NCI-H1930 (cell line): ENCODE results near the gene PECR.

Experiments
- DNase-seq, 2 experiments: peaks; one replicate each; lab custom pipeline; 2025; lab: John Stamatoyannopoulos, UW

The PECR gene

GRCh38 chr2:216081487-216082116 is at the start of gene PECR, which contains the start of gene TMEM169:
TSS of gene PECR (minus strand) at chr2:216081809. CDS start at chr2:216081741, 68 bp downstream.
TSS of gene TMEM169 (plus strand) at chr2:216081919. CDS start at chr2:216095964, 14,045 bp downstream.
- peak; percentile 64 to 69 for DNase-seq

- DNase-seq, result no peak
Observed at GRCh38 chr2:216130346-216130971, 48.9 kb upstream of the PECR start.

DNA sequence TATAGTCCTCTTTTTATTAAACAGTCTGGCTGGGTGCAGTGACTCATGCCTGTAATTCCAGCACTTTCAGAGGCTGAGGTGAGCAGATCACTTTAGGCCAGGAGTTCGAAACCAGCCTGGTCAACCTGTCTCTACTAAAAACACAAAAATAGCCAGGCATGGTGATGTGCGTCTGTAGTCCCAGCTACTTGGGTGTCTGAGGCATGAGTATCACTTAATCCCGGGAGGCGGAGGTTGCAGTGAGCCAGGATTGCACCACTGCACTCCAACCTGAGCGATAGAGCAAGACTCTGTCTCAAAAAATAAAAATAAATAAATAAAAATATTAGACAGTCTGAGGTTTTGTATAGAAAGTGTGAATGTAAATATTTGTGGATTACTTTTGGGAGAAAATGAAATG is 45.3 kb upstream of the PECR start:
- DNase-seq, result no peak

DNA sequence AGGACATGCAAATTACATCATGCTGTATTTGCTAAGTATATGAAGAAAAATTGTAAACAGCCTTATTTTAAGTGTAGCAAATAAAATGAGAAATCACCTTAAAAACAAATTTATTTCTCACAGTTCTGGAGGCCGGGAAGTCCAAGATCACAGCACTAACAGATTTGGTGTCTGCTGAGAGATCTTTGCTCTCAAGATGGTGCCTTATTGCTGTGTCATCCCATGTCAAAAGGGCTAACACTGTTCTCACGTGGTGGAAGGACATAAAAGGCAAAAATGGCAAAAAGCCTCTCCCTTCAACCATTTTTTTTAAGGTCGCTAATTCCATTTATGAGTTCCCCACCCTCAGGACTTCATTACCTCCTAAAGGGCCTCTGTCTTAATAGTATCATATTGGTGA is 39.6 kb upstream of the PECR start:
- DNase-seq, result no peak

DNA sequence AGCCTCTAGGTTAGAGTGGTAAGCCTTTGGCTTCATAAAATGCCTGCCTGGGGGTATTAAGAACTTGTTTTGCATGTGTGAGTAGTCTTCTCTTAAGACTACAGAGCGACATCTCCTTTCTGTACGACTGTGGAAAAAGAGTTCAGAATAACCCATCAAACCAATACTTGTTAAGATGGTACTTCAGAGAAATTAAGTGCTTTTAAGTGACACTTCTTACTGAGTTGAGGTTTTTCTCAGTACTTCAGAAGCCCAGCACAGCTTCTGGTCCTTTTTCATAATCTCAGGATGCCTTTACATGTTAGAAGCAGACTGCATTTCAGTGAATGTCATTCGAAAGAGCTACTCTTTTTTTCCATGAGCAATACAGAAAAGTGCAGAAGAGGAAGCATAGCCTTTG is 38.4 kb upstream of the PECR start:
- no peak for DNase-seq

GRCh38 chr2:216119146-216119545 is 37.5 kb upstream of the PECR start:
- no peak for DNase-seq

DNA sequence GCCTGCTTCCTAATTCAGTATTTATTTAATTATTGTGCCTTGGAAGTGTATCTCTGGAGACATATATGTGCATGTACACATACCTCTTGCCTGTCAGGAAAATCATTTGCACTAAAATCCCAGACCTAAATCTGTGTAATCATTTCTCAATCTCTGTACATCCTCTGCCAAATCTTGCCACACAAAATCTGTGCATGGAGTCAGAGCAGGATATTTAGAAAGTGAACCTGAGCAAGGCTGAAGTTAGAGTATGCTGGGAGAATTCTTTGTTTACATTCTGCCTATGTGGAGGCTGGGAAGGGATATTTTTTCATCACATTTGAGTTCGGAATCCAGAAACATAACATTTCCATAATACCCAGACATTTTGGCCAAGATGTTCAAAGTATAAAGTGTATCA is 36.9 kb upstream of the PECR start:
- DNase-seq, result no peak

DNA sequence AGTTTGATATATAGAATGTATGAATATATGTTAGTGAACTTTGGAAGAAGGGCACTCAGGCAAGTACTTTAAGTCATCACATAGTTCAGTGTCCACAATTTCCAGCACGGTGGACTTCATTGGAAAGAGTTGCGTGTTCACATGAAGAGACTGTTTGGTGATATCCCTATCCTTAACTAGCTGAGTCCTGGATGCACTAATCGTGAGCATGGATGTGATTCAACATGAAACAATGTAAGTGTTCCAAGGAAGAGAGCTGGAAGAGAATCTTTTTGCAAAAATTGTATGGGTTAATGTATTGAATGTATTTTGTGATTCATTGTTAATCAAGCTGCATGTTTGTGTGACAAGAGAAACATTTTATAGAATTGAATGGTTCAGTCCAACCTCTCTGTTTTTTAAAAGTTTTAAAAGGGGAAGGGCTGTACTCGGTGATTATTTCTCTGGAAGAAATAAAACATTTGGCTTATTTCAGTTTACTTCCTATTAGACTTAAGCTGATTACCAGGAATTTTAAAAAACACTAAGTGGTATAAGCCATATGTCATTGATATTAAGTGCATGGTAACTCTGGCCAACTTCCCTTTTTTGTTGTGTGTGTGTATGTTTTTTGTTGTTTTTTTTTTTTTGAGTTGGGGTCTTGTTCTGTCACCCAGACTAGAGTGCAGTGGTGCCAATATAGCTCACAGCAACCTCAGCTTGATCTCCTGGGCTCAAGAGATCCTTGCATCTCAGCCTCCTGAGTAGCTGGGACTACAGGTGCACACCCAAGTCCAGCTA is 36.1 kb upstream of the PECR start:
- no peak for DNase-seq

DNA sequence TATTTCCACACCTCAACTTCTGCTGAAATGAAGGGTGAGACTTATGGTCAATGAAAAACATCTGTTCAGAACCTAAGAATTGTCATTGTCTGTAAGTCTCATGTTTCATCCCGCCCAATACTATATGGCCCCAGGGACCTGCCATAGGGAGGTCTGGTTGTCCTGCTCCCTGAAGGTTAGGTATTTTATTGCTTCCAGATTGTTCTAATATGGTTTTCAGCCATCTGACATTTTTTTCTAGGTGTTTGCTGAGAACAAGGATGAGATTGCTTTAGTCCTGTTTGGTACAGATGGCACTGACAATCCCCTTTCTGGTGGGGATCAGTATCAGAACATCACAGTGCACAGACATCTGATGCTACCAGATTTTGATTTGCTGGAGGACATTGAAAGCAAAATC is 34.8 kb upstream of the PECR start:
- DNase-seq, result no peak

DNA sequence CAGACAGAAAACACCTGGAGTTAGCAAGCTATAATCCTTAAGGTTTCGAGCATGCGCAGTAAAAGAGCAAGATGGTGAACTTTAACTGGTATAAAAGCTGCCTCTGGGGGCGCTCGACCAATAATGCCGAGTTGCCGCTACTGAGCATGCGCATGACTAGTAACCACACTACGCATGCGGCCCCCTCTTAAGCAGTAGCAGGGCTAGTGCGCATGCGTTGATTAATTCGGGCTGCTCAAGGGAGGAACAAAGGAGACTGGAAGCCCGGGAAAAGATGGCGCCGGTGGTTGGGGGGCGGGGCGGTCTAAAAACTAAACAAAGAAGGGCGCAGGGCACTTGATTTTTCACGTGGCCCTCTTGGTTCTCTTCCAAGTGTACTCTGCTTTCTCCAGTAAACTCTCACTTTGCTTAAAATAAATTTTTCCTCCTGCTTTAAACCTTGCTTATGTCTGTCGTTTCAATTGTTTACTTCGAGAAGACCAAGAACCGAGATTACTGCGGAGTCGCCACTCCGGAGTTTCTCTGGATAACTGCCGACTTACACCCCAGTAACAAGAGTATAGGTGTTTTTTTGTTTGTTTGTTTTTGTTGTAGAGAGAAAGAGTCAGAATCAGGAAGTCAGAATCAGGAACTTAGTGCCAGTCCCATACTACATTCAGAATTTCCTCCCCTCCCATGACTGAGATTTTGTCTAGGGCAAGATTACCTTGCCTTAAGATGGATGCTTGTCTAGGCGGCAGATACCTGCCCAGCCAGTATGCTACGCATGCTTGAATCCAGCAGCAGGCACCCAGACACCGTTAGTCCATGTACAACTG is 33.3 kb upstream of the PECR start:
- peak; percentile 96 to 99 for DNase-seq

DNA sequence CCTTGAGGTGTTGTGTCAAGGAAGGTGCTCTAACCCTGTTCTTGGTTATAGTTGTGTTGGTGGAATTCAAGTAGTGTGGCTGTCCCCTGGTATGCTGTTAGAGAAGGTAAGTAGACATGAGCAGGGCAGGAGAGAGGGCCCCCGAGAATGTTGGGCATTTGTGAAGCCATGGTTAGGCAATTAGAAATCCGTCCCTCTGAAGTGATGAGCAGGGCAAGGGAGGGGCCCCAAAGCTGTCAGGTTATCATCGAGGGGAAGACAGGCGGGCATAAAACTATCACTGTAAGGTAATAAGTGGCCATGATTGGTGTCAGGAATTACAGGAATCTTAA is 32.7 kb upstream of the PECR start:
- no peak for DNase-seq

GRCh38 chr2:216113572-216113971 is 32.0 kb upstream of the PECR start:
- no peak for DNase-seq

DNA sequence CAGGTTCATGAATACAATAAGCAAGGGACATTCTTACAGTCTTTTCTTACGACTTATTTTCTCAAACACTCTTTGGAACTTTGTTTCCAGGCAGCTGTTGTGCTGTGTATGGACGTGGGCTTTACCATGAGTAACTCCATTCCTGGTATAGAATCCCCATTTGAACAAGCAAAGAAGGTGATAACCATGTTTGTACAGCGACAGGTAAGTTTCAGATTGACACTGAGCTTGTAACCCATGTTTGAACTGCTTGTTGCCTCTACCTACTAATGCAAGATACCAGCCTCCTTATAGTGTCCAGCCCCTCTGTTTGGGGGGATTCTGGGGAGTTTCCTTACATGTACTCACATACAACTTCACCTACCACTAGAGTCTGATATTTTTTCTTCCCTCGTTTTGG is 31.3 kb upstream of the PECR start:
- no peak for DNase-seq

DNA sequence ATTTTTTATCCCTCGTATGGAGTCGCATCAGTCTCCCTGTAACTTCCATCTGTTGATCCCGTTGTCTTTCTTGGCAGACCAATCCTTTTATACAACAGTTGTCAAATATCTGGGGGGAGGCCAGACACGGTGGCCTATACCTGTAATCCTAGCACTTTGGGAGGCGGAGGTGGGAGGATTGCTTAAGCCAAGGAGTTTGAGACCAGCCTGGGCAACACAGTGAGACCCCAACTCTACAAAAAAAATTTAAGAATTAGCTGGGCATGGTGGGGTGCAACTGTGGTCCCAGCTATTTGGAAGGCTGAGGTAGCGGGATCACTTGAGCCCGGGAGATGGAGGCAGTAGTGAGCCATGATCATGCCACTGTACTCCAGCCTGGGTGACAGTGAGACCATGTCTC is 29.5 kb upstream of the PECR start:
- DNase-seq, result no peak

GRCh38 chr2:216110620-216111019 is 29.0 kb upstream of the PECR start:
- DNase-seq, result no peak

GRCh38 chr2:216109962-216110614 is 28.5 kb upstream of the PECR start:
- no peak for DNase-seq

DNA sequence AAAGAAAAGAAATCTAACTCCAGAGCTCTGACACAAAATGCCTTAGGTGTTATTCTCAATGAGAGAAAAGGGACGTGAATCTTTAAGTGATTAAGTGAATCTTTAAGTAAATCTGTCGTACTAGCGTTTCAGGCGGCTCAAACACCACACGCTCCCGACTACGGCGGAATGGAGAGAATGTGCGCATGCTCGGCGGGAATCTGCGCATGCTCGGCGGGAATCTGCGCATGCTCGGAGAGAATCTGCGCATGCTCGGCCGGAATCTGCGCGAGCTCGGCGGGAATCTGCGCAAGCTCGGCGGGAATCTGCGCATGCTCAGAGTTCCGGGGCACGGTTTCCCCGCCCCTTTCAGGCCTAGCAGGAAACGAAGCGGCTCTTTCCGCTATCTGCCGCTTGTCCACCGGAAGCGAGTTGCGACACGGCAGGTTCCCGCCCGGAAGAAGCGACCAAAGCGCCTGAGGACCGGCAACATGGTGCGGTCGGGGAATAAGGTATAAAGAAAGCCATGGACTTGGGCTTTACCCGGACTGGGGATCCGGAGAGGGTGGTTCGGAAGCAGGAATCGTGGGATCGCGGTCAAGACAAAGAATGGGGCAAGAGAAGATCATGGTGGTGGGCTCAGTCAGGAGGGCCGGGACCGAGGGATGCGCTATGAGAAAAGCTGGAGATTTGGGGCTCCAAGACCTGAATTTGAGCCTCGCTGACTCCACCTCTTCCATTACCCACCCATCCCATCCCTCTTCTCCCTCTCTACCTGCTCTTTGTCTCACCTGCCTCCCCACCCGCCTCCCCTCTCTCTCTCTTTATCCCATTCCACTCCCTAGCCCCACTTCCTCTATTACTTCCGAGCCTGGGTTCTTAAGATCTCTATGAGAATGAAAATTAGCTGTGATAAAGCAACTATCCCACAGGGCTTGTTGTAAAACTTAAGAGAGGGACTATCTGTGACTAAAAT is 27.6 kb upstream of the PECR start, which contains the start of gene XRCC5:
Gene XRCC5 (plus strand): TSS at position 382 of the 955 bp plus-strand sequence. CDS start 89 bp downstream, at position 471.
- peak; percentile 97 to 98 for DNase-seq

DNA sequence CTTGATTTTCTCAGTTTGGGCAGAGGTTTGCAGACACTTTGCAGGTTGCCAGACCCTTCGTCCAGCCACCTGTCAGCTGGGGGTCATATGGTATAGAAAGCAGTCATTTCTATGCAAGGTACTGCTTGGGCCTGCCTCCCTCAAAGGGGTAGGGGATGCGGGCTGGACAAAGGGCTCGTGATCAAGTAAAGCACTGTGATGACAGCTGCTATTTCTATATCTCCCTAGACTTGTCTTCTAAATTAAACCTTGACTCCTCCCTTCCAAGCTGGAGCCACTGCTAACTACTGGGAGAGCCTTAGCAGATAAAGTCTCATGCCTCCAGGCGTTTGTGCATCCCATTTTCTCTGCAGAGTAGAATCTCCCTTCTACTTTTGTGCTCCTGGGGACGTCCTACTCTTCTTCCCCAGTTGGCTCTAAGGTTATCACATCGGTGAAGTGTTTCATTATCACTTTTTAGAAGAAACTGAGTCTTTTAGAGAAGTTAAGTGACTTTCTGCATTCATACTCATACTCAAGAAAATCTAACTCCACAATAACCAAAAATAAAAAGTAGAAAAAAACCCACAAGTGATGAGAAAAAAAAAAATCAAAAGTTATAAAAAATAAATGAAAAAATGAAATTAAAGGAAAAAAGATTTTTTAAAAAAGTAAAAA is 26.8 kb upstream of the PECR start:
- DNase-seq, result no peak

DNA sequence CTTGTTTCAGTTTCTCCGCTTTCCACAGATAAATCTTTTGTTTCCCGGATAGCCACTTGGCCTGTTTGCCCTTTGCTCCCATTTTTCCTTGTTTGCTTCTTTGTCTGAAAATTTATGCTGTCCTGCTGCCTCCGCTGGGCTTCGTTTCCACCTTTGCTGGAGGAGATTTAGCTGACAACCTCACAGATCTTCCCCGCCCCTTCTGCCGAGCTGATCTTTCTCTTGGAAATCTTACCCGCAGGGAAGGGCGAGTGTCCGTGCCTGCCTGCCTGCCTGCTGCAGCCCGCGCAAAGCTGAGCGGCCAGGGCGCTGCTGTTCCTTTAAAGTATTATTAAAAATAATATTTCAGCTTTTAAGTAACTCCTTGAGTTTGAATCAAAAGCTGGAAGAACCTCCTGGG is 26.2 kb upstream of the PECR start:
- no peak for DNase-seq

- DNase-seq, result no peak
Observed at GRCh38 chr2:216107320-216107719, 25.7 kb upstream of the PECR start.
